Effector memory CD4-positive, alpha-beta T cell (primary cell): Measurements from ENCODE around the gene MTHFD1L.
"Not testable (repeated sequence)": the region's sequence is repeated elsewhere in the genome, so short reads cannot be mapped to it uniquely, and the experiment has no call there.

Source experiments
- DNase-seq, 3 donors: peaks; one replicate each; pipeline ENCODE4 v3.0.0-alpha.2; 2020
- H3K27ac ChIP-seq: 2 replicates; pipeline ENCODE4 v1.7.0; 2013; ENCODE audit warnings: mild to moderate bottlenecking, low read length, moderate library complexity; ENCODE audit not compliant: insufficient read depth, poor library complexity, severe bottlenecking
- H3K27me3 ChIP-seq: replicated peaks from 2 replicates; pipeline ENCODE4 v1.7.0; 2013; ENCODE audit warnings: mild to moderate bottlenecking, low read length; ENCODE audit not compliant: insufficient read depth, control insufficient read depth, poor library complexity, severe bottlenecking
- H3K36me3 ChIP-seq: 2 replicates; pipeline ENCODE4 v1.7.0; 2013; ENCODE audit warnings: mild to moderate bottlenecking, low read length, moderate library complexity; ENCODE audit not compliant: control insufficient read depth, insufficient read depth
- H3K4me1 ChIP-seq: 2 replicates; pipeline ENCODE4 v1.7.0; 2013; ENCODE audit warnings: low read length, mild to moderate bottlenecking; ENCODE audit not compliant: control insufficient read depth, insufficient read depth, poor library complexity, severe bottlenecking
- H3K4me3 ChIP-seq: 2 replicates; pipeline ENCODE4 v1.7.0; 2013; ENCODE audit warnings: low read length, low read depth, mild to moderate bottlenecking; ENCODE audit not compliant: insufficient read depth, poor library complexity, severe bottlenecking
- H3K9me3 ChIP-seq: 2 replicates; pipeline ENCODE4 v1.7.0; 2013; ENCODE audit warnings: mild to moderate bottlenecking, low read length, moderate library complexity; ENCODE audit not compliant: control insufficient read depth

Gene MTHFD1L

DNA sequence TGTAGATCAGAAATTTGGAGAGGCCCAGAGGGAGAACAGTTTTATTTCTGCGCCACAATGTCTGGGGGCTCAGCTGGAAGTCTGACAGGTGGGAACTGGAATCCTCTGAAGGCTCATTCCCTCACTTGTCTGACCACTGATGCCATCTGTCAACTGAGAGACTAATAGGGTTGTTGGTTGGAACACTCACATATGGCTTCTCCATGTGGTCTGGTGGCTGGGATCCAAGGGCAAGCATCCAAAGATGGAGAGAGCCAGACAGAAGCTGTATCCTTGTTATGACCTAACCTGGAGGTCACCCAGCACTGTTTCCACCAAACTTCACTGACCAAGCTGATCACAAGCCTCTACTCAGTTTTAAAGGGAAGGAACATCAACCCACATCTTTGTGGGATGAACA lies 256.4 kb downstream of the MTHFD1L start:
- Histone ChIP-seq H3K9me3 (no peaks in the 10 kb centered on the region), H3K27ac (no peak overlapping the region), H3K4me3 (no peak overlapping the region), H3K27me3 (no peaks in the 10 kb centered on the region), H3K4me1 (no peaks in the 10 kb centered on the region), H3K36me3 (no peaks in the 10 kb centered on the region)
- DNase-seq = no peak

DNA sequence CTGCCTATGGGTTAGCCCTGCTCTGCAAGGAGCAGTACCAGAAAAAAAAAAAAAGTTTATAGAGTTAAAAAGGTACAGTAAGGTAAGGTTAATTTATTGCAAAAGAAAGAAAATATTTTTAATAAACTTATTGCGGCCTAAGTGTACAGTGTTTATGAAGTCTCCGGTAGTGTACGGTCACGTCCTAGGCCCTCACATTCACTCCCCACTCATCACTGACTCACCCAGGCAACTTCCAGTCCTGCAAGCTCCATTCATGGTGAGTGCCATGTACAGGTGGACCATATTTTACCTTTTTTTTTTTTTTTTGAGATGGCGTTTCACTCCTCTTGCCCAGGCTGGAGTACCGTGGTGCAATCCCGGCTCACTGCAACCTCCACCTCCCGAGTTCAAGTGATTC lies 258.1 kb downstream of the MTHFD1L start:
- not testable (repeated sequence) for H3K27me3 ChIP-seq, H3K4me3 ChIP-seq, H3K27ac ChIP-seq, H3K9me3 ChIP-seq, DNase-seq, H3K4me1 ChIP-seq, H3K36me3 ChIP-seq

DNA sequence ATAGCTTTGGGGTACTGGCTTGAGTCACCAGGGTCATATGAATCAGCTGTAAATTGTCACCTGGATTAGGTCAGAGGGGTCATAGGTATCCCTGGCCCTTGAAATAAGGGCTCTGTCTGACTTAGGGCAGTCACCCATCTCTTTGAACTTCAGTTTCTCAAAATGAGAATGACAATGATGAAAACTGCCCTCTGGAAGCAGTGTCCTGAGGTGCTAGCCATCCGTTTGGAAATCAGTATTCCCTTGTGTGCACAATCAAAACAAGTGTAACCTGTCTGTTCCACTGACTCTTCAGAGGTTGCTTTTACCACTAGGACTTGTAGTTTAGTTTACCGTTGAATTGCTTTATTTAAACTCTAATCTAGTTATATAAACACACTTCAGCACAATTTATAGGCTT lies 259.7 kb downstream of the MTHFD1L start:
- not testable (repeated sequence) for H3K27me3 ChIP-seq

DNA sequence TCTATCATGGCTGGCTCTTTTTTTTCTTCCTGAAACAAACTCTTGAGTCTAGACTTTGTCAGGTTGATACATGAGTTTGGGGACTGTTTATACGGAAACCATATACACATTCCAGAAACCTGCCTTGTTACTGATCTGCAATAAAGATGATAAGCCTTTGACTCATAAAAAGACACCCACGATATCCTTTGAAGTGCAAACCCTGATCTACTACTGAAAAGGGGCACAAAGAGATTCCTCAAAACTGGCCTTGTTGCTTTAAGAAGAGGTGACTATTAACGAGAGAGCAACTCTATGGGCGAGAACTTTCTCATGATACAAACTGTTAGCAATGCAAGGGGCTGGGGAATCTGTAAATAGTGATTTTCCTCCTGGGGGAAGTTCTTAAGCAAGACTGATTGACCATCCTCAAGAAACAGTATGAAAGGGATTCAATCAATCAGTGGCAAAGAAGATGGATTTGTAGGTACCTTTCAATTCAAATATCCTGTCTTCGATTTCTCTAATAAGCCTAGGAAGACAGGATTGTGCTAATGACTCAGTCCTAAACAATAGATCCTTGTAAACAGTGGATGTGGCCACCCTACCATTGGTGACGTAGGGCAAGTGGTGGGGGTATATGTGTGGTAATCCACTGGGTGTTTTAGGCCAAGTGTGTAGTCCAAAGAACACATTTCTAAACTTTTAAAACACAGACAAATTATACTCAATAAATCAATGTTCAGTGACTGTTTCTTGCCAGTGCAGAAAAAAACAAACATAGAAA lies 260.3 kb downstream of the MTHFD1L start:
- not testable (repeated sequence) for DNase-seq, H3K27ac ChIP-seq, H3K9me3 ChIP-seq, H3K4me3 ChIP-seq, H3K4me1 ChIP-seq, H3K27me3 ChIP-seq, H3K36me3 ChIP-seq

More for the DNA sequence above, 259.7 kb downstream of the MTHFD1L start:
- DNase-seq, H3K4me3 ChIP-seq, H3K36me3 ChIP-seq, H3K27ac ChIP-seq, H3K4me1 ChIP-seq, H3K9me3 ChIP-seq: not testable (repeated sequence)

DNA sequence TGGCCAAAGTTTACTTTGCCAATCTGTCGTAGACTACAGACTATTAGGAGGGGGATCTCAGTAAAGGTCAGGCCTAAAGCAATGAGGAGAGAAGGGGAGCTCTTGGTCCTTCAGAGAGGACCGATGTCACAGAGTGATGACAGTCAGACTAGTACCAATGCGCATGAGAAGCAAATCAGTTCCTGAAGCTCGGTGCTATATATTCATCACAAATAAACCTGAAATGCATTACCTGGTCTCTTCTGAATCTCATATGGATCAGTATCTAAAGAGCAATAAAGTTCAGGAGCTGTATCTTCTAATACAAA lies 260.9 kb downstream of the MTHFD1L start:
- not testable (repeated sequence) for H3K27ac ChIP-seq, DNase-seq, H3K9me3 ChIP-seq, H3K4me1 ChIP-seq, H3K36me3 ChIP-seq, H3K27me3 ChIP-seq, H3K4me3 ChIP-seq

DNA sequence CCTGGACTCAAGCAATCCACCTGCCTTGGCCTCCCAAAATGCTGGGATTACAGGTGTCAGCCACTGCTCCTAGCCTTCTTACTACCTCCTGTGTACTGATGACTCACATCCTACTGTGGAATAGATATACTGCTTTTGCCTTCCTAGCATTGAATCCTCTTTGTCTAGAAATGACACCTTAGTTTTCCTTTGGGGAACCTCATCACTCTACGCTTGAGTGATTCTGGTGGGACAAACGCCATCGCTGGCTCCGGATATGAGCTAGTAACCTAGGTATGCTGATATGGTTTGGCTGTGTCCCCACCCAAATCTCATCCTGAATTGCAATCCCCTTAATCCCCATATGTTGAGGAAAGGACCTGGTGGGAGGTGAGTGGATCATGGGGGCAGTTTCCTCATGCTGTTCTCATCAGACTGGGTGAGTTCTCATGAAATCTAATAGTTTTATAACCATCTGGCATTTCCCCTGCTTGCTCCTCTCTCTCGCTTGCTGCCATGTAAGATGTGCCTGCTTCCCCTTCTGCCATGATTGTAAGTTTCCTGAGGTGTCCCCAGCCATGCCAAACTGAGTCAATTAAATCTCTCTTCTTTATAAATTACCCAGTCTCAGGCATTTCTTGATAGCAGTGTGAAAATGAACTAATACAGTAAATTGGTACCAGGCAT lies 261.8 kb downstream of the MTHFD1L start:
- not testable (repeated sequence) for H3K36me3 ChIP-seq, H3K27me3 ChIP-seq, H3K4me3 ChIP-seq, H3K27ac ChIP-seq, H3K9me3 ChIP-seq, H3K4me1 ChIP-seq, DNase-seq

DNA sequence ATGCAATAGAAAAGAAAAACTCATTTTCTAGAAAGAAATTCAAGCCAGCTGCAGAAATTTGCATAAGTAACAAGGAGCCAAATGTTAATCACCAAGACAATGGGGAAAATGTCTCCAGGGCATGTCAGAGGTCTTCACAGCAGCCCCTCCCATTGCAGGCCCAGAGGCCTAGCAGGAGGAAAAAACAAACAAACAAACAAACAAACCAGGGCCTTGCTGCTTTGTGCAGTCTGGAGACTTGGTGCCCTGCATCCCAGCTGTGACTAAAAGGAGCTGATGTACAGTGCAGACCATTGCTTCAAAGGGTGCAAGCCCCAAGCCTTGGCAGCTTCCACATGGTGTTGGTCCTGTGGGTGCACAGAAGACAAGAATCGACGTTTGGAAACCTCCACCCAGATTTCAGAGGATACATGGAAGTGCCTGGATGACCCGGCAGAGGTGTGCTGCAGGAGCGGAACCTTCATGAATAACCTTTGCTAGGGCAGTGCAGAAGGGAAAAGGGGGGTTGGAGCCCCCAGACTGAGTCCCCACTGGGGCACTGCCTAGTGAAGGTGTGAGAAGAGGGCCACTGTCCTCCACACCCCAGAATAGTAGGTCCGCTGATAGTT lies 263.4 kb downstream of the MTHFD1L start:
- no peak overlapping the region for H3K4me3 ChIP-seq
- no peaks in the 10 kb centered on the region for H3K27me3 ChIP-seq
- H3K9me3 ChIP-seq = no peaks in the 10 kb centered on the region
- no peaks in the 10 kb centered on the region for H3K36me3 ChIP-seq
- no peak overlapping the region for H3K27ac ChIP-seq
- no peaks in the 10 kb centered on the region for H3K4me1 ChIP-seq
- no peak for DNase-seq

DNA sequence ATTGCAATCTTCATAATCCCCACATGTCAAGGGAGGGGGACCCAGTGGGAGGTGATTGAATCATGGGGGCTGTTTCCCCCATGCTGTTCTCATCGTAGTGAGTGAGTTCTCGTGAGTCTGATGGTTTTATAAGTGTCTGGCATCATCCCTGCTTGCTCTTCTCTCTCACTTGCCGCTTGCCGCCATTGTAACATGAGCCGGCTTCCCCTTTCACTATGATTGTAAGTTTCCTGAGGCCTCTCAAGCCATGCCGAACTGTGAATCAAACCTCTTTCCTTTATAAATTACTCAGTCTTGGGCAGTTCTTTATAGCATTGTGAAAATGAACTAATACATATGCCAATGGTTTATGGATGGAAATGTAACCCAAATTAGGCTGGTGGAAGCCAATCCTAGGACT lies 264.8 kb downstream of the MTHFD1L start:
- Histone ChIP-seq H3K4me3 (no peak overlapping the region), H3K27ac (no peak overlapping the region), H3K27me3 (no peaks in the 10 kb centered on the region), H3K9me3 (no peaks in the 10 kb centered on the region), H3K36me3 (no peaks in the 10 kb centered on the region), H3K4me1 (no peaks in the 10 kb centered on the region)
- DNase-seq = no peak

DNA sequence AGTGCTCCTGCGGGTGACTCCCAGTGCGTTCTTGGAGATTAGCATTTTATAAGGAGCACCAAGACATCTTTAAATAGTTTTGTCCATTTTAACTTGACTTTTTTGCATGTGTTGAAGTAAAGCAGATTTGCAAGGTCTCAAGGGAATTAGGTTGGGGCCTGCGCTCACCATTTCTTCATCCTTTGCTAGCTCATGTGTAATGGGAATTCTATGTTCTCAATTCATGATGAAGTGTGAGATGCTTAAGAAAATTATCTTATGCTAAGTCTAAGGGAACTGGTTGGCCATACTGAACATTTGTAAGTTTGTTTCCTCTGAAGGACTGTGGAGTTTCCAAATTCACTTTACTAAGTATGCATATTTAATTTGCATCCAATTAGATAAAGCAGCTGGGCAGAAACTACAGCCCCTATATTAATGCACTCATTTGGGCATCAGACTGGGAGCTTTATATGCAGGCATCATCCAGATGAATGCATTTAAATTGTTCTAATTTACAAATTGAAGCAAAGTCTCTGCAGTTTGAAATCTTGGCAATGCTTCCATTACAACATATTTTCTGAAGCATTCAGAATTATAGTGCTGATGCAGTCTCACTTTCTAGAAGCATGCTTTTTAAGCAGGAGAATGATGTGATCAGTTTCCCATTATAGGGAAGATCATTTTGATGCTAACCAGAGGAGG lies 266.0 kb downstream of the MTHFD1L start:
- H3K4me3 ChIP-seq = no peak overlapping the region
- no peaks in the 10 kb centered on the region for H3K4me1 ChIP-seq
- H3K27me3 ChIP-seq = no peaks in the 10 kb centered on the region
- H3K27ac ChIP-seq = no peak overlapping the region
- DNase-seq = no peak
- no peaks in the 10 kb centered on the region for H3K9me3 ChIP-seq
- H3K36me3 ChIP-seq = no peaks in the 10 kb centered on the region
